NK-92 (cell line): Measurements from ENCODE around the gene NOS1AP.

ENCODE experiments used
- DNase-seq: peaks from one replicate; lab custom pipeline; 2025; ENCODE audit not compliant: unreplicated experiment; lab: John Stamatoyannopoulos, UW

The NOS1AP gene

GRCh38 chr1:162136760-162137159, 67.3 kb downstream of the NOS1AP start:
- DNase-seq = no peak

GRCh38 chr1:162137179-162137960, 67.9 kb downstream of the NOS1AP start:
- DNase-seq = no peak

DNA sequence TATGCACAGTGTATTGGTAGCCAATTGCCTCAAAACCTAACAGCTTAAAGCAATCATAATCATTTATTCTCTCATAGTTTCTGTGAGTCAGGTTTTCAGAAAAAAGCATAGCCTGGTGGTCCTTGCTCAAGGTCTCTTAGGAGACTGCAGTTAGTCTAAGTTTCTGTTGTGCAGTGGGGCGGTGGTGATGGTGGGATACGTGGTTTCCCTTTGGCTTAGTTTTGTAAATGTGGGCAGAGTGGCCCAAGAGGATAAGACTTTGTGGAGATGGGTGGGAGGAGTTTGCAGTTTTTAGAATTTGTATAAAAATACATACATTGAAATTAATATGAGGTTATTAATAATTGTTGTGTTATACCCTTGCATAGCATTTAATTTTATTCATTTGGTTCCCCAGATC, 68.6 kb downstream of the NOS1AP start:
- no peak for DNase-seq

- no peak for DNase-seq
These were observed 69.2 kb downstream of the NOS1AP start for GRCh38 chr1:162138599-162139181.

GRCh38 chr1:162139211-162139610, 69.7 kb downstream of the NOS1AP start:
- DNase-seq = no peak

DNA sequence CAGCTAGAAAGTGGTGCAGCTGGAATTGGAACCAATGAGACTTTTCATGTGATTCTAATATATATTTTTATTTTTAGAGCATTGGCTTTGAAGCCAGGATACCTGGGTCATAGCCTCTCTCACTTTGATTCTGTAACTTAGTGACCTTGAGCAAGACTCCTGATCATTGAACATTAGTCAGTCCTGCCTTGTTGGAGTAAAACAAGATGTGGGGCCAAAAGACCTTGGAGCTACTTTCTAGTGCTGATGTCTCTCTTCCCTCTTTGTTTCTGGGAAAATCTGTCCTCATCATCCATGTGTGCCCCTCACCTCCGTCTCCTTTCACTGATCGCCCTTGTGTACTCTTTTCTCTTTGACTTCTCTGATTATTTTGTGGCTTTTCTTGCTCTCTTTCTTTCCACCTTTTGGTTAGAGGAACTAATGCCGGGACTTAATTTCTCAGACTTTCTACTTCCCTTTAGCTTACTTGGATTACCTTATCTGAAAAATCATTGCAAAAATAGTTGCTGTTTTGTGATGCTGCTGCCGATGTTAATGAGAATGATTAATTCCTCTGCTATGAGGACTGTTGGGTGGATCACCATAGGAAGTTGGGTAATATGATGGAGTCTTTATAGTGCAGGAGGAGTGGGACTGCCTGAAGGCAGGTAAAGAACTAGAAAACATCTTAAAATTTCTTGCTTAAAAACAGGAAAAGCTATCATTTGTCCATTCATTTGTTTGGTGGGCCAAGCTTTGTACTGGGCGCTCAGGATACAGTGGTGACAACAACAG, 72.0 kb downstream of the NOS1AP start:
- DNase-seq = no peak

DNA sequence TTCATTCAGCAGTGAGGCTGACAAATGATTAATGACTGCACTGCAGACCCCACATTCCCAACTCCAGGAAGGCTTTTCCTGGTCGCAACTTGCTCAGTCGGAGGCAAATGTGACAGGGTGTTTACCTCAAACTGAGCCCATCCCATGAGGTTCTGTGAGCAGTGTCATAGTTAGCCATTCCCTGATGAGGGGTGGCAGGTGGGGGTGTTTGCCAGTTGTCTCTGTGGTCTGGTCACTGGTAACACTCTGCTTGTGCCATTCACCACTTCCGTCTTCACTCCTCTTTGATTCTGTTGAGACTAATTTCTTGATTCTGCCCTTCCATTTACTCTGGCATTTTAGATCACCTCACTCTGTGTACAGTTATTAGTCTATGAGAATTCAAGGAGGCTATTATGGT, 73.5 kb downstream of the NOS1AP start:
- no peak for DNase-seq

GRCh38 chr1:162144268-162144667, 74.8 kb downstream of the NOS1AP start:
- DNase-seq = no peak

- no peak for DNase-seq
These were observed 75.4 kb downstream of the NOS1AP start for GRCh38 chr1:162144853-162145252.

- no peak for DNase-seq
These were observed 75.9 kb downstream of the NOS1AP start for GRCh38 chr1:162145280-162145965.

DNA sequence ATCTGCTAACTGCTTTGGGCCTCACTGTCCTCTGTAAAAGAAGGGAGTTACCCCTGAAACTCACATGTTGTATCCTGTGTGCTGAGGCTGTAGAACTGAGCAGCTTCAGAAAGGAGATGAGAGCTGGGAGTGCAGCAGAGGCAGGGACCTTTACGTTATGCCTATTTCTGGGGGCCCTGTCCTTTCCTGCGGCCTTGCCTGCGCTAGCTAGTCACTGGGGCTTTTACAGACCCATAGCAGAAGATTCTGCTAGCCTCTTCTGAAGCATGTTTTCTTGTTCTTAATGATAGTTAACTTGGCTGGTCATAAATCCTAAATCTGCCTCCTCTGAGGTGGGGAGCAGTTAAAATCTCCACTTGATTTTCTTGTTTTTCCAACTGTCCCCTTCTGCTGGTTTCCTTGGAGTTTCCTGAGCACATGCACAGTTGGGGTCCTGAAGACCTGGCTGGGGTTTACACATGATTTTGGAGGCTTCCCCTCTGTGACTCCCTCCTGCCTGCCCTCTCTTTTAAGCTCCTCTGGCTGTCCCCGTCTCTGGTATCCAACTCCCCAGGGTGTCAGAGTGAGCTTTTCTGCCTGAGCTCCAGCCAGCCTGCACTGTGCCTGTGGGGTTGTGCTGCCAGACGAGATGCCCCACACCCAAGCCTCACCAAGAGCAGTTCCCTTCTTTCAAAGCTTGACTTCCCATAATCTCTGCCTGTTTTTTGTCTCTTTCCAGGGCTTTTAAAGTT, 76.6 kb downstream of the NOS1AP start:
- DNase-seq = no peak

DNA sequence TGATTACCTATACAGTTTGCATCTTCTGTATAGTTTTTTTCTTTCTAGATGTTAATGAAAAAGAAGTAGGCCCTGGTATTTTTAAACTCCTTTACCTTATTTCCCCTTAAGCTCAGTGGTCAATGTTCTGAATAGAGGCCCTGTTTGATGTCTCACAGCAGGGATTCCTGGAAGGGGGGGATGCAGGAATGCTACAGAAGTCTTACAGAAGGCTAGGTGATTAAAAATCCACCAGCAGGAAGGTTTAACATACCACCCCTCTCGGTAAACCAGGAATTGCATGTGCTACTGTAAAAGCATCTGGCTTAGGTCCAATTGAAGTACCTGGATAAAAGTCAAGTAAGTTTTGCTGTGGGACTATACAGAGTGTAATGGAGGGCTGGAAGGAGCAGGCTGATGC, 78.3 kb downstream of the NOS1AP start:
- no peak for DNase-seq

- no peak for DNase-seq
These were observed 80.6 kb downstream of the NOS1AP start for GRCh38 chr1:162150112-162150511.

GRCh38 chr1:162151900-162152829, 82.7 kb downstream of the NOS1AP start:
- no peak for DNase-seq

GRCh38 chr1:162153374-162153773, 83.9 kb downstream of the NOS1AP start:
- no peak for DNase-seq

- no peak for DNase-seq
These were observed 88.0 kb downstream of the NOS1AP start for GRCh38 chr1:162157469-162157868.

GRCh38 chr1:162158624-162159271, 89.3 kb downstream of the NOS1AP start:
- DNase-seq = no peak

GRCh38 chr1:162159515-162159914, 90.0 kb downstream of the NOS1AP start:
- DNase-seq = no peak

DNA sequence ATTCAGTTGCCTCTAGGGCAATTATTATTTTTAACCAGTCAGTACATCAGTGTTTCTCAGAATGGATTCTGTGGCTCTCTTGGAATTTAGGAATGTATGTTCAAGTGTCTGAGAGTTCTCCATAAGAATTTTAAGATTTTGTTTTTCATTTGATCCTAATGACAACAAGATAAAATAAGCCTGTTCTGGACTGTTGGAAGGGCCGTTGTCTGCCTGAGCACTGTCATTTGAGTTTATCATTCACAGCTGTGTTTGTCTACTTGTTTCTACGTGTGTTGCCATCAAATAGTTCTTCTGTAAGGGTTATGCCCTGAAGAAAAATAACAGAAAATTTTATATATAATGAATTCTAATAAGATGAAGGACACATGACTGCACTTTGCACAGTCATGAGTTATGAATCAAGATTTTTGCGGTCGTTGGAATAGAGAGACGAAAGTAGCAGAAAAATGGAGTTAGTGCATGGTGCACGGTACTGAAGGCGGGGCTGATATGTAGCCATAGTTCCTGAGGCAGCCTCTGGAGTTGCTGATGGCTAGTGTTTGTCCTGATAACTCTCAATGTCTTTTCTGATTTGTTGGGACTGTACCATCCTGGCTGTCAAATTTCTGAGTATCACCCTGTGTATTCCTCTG, 92.5 kb downstream of the NOS1AP start:
- DNase-seq = no peak
